PC-3 (cell line): ENCODE measurements around the gene MAN2B1. TPM values are rescaled to one million over a fixed set of nuclear protein-coding genes. Genes with fewer than 3 reads are reported as not detected.

ENCODE experiments used
- ATAC-seq: fragments of 200-7000 bp; cut with Tn5 transposase; 2 replicates; pipeline ENCODE4 v1.9.1; 2020; ENCODE audit warnings: mild to moderate bottlenecking, moderate library complexity
- BruUV-seq: library from RNA; stranded (reverse); fragments of 400-500 nt; replicated peaks from 2 replicates; lab custom pipeline; 2021; lab: Mats Ljungman, UMichigan
- CTCF ChIA-PET: fragments of 300-600 bp; sonication (Branson Sonifier 250); formaldehyde crosslinking; loops from one replicate; lab custom pipeline; 2022; ENCODE audit warnings: antibody characterized with exemption; lab: Charles Lee
- POLR2A ChIA-PET: fragments of 300-600 bp; sonication (Branson Sonifier 250); formaldehyde crosslinking; loops from one replicate; lab custom pipeline; 2022; ENCODE audit warnings: antibody characterized with exemption; ENCODE audit not compliant: unreplicated experiment; lab: Charles Lee
- DNase-seq: peaks from one replicate; pipeline ENCODE4 v3.0.0-alpha.2; 2015
- H2AFZ ChIP-seq: fragments of 300-600 bp; sonication (generic); 2 replicates; pipeline ENCODE4 v1.6.0; 2016; ENCODE audit warnings: antibody characterized with exemption, low read length
- H3F3A ChIP-seq: fragments of 300-600 bp; sonication (generic); one replicate; pipeline ENCODE4 v1.6.0; 2017; ENCODE audit warnings: antibody characterized with exemption, low read length, control low read depth, mild to moderate bottlenecking; ENCODE audit not compliant: unreplicated experiment
- H3K27ac ChIP-seq: fragments of 300-600 bp; sonication (generic); 2 replicates; pipeline ENCODE4 v1.5.1; 2016; ENCODE audit warnings: mild to moderate bottlenecking, low read length
- H3K27me3 ChIP-seq: fragments of 300-600 bp; sonication (generic); 2 replicates; pipeline ENCODE4 v1.6.1; 2016; ENCODE audit warnings: low read length, mixed read lengths
- H3K36me3 ChIP-seq: fragments of 300-600 bp; sonication (generic); 2 replicates; pipeline ENCODE4 v1.6.1; 2016; ENCODE audit warnings: low read depth, mixed run types, low read length, mixed read lengths
- H3K4me1 ChIP-seq: fragments of 300-600 bp; sonication (generic); 2 replicates; pipeline ENCODE4 v1.5.1; 2016; ENCODE audit warnings: low read length; ENCODE audit not compliant: insufficient read depth
- H3K4me2 ChIP-seq: fragments of 300-600 bp; sonication (generic); 2 replicates; pipeline ENCODE4 v1.6.0; 2016; ENCODE audit warnings: low read length
- H3K4me3 ChIP-seq: fragments of 300-600 bp; sonication (generic); 2 replicates; pipeline ENCODE4 v1.5.1; 2016; ENCODE audit warnings: mild to moderate bottlenecking, low read length, mixed read lengths
- H3K79me2 ChIP-seq: fragments of 300-600 bp; sonication (generic); 2 replicates; pipeline ENCODE4 v1.6.1; 2017; ENCODE audit warnings: low read length, mixed read lengths
- H3K9ac ChIP-seq: fragments of 300-600 bp; sonication (generic); 2 replicates; pipeline ENCODE4 v1.6.0; 2016; ENCODE audit warnings: mild to moderate bottlenecking, low read length
- H3K9me2 ChIP-seq: fragments of 300-600 bp; sonication (generic); replicated peaks from 2 replicates; pipeline ENCODE4 v1.6.1; 2016; ENCODE audit warnings: mixed run types, low read length, mixed read lengths
- H3K9me3 ChIP-seq: fragments of 300-600 bp; sonication (generic); 2 replicates; pipeline ENCODE4 v1.6.1; 2016; ENCODE audit warnings: low read length, mixed read lengths
- H4K20me1 ChIP-seq: fragments of 300-600 bp; sonication (generic); 2 replicates; pipeline ENCODE4 v1.6.1; 2016; ENCODE audit warnings: low read length, mixed read lengths
- CTCF ChIP-seq: fragments of 300-600 bp; sonication (generic); conservative IDR thresholded peaks from 2 replicates; pipeline ENCODE4 v1.5.1; 2017; ENCODE audit warnings: antibody characterized with exemption, low read depth, mild to moderate bottlenecking, low read length
- EZH2 ChIP-seq: fragments of 300-600 bp; sonication (generic); IDR thresholded peaks from one replicate; pipeline ENCODE4 v1.6.1; 2017; ENCODE audit warnings: antibody characterized with exemption, mild to moderate bottlenecking, low read length; ENCODE audit not compliant: unreplicated experiment
- EZH2phosphoT487 ChIP-seq: fragments of 300-600 bp; sonication (generic); IDR thresholded peaks from 2 replicates; pipeline ENCODE4 v1.6.1; 2018; ENCODE audit warnings: mild to moderate bottlenecking, antibody characterized with exemption, low read length, borderline replicate concordance
- intact Hi-C: fragments of 100-400 bp; cut with micrococcal nuclease; formaldehyde crosslinking; loops from 2 replicates; pipeline ENCODE4 v1.9.0; 2023
- total RNA-seq: library from RNA; depleted of rRNA; stranded (reverse); fragments of >200 nt; gene quantifications from 2 replicates; pipeline ENCODE4 v1.2.3, GENCODE V29; 2014

The MAN2B1 gene
- total RNA-seq, 1 experiment from 2014 or later: 67.5 TPM

GRCh38 chr19:12665281-12665573 lies 1.3 kb downstream of the MAN2B1 start:
- ATAC-seq (no peak), DNase-seq (no peak)
- H2AFZ ChIP-seq: no peak overlapping the region
- H3K36me3 ChIP-seq: peaks cover 18% of the 10 kb centered on the region
- no peak overlapping the region for H3K4me3 ChIP-seq
- no peak overlapping the region for H3K9ac ChIP-seq
- H3K4me1 ChIP-seq: peaks cover 25% of the 10 kb centered on the region
- peak overlapping the region; percentile 93; the same call in 1 of the 2 replicates for H3K4me2 ChIP-seq
- no peaks in the 10 kb centered on the region for H3K27me3 ChIP-seq
- H3K27ac ChIP-seq: no peak overlapping the region
- peaks cover 44% of the 10 kb centered on the region for H3K79me2 ChIP-seq
- ChIA-PET POLR2A (interaction anchor here (0.6 kb wide), 1 partner anchor 213 kb away, joined by 3 read pairs; no protein-coding TSS in a partner anchor), CTCF (no interaction called here)
- BruUV-seq: no TSS peak
- H4K20me1 ChIP-seq: no peaks in the 10 kb centered on the region
- H3F3A ChIP-seq: no peaks in the 10 kb centered on the region
- intact Hi-C loops: no loop called here
- no peaks in the 10 kb centered on the region for H3K9me3 ChIP-seq
- no peak for TF ChIP-seq CTCF
- no peak for TF ChIP-seq EZH2phosphoT487
- TF ChIP-seq EZH2: no peak
- H3K9me2 ChIP-seq: no peaks in the 10 kb centered on the region

GRCh38 chr19:12664406-12665280 lies 1.9 kb downstream of the MAN2B1 start:
- Histone ChIP-seq H2AFZ (no peak overlapping the region), H3K9me3 (no peaks in the 10 kb centered on the region), H3F3A (no peaks in the 10 kb centered on the region), H3K4me1 (peaks cover 25% of the 10 kb centered on the region), H3K36me3 (peaks cover 18% of the 10 kb centered on the region), H3K79me2 (peaks cover 39% of the 10 kb centered on the region), H3K27ac (no peak overlapping the region), H3K27me3 (no peaks in the 10 kb centered on the region), H3K4me3 (no peak overlapping the region), H3K9ac (no peak overlapping the region), H3K9me2 (no peaks in the 10 kb centered on the region), H3K4me2 (no peak overlapping the region), H4K20me1 (no peaks in the 10 kb centered on the region)
- intact Hi-C loops: no loop called here
- DNase-seq (no peak), ATAC-seq (no peak)
- TF ChIP-seq CTCF (no peak), EZH2phosphoT487 (no peak), EZH2 (no peak)
- ChIA-PET POLR2A (no interaction called here), CTCF (no interaction called here)
- BruUV-seq: no TSS peak

GRCh38 chr19:12660980-12661379 lies 5.6 kb downstream of the MAN2B1 start:
- Histone ChIP-seq H3K27me3 (no peaks in the 10 kb centered on the region), H3K9ac (no peak overlapping the region), H3K36me3 (peaks cover 30% of the 10 kb centered on the region), H3K4me3 (no peak overlapping the region), H3K4me1 (peaks cover 5% of the 10 kb centered on the region; the same call in 1 of the 2 replicates), H3K27ac (no peak overlapping the region), H3K9me2 (no peaks in the 10 kb centered on the region), H3K4me2 (no peak overlapping the region), H3F3A (no peaks in the 10 kb centered on the region), H3K9me3 (no peaks in the 10 kb centered on the region), H2AFZ (no peak overlapping the region), H3K79me2 (peaks cover 8% of the 10 kb centered on the region; the same call in 1 of the 2 replicates), H4K20me1 (no peaks in the 10 kb centered on the region)
- POLR2A ChIA-PET: no interaction called here
- ATAC-seq: no peak
- intact Hi-C loops: no loop called here
- no peak for DNase-seq
- CTCF ChIA-PET: no interaction called here
- no peak for TF ChIP-seq CTCF
- no peak for TF ChIP-seq EZH2
- TF ChIP-seq EZH2phosphoT487: no peak
- no TSS peak for BruUV-seq
